ENCODE measurements around the gene MARCO. TPM values are rescaled to one million over a fixed set of nuclear protein-coding genes. Genes with fewer than 3 reads are reported as not detected.

The MARCO gene
- total and polyA plus RNA-seq, 12 donors: 0.44 to 149 (median 34.4) TPM

DNA sequence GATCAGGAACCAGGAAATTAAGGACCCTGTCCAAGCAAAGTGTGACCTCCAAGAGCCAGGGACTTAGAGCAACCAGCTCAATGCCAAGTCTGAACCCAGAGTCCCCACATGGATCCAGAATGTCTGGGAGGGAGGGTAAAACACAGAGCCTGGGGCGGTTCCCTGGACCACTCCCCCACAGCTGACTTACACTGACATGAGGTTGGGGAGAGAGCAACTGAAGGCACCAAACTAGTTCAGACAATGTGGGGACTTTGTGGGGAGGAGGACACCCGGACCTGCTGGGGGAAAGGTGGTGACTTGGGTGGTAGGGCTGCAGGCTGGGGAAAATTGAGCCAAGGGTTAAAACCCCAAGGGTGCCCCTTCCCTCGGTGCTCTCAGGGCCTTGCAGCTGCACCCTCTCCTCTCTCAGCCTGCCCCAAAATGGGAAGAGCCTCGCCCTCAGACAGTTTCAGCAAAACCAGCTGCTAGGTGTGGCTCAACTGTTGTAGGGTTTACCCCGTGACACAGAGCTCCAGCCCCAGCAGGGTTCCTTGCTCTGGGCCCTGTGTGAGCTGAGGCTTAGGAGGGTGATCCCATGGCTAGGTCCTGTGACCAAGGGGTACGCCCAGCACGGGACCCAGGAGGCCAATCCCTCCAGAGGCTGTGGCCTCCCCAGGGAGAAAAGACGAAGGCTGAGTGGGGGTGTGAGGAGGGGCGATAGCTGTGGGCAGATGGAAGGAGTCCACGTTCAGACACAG lies 28.6 kb downstream of the MARCO start:
- no peaks in the 10 kb centered on the region for H3K9me3 ChIP-seq (replicated peaks in 1 of 3)
- intact Hi-C loops (cut with DNase I): no loop called here
- H3K36me3 ChIP-seq (replicated peaks in 1 of 2): no peaks in the 10 kb centered on the region
- H3K4me1 ChIP-seq (replicated peaks in 1 of 2): no peaks in the 10 kb centered on the region
- DNase-seq: peak in 2 of 7 donors; percentile 22 to 43
- no peaks in the 10 kb centered on the region for H3K27me3 ChIP-seq
- no peak overlapping the region for H3K4me3 ChIP-seq
- TF ChIP-seq POLR2A (IDR thresholded peaks at IDR 0.05): no peak
- TF ChIP-seq, protein P1, sequence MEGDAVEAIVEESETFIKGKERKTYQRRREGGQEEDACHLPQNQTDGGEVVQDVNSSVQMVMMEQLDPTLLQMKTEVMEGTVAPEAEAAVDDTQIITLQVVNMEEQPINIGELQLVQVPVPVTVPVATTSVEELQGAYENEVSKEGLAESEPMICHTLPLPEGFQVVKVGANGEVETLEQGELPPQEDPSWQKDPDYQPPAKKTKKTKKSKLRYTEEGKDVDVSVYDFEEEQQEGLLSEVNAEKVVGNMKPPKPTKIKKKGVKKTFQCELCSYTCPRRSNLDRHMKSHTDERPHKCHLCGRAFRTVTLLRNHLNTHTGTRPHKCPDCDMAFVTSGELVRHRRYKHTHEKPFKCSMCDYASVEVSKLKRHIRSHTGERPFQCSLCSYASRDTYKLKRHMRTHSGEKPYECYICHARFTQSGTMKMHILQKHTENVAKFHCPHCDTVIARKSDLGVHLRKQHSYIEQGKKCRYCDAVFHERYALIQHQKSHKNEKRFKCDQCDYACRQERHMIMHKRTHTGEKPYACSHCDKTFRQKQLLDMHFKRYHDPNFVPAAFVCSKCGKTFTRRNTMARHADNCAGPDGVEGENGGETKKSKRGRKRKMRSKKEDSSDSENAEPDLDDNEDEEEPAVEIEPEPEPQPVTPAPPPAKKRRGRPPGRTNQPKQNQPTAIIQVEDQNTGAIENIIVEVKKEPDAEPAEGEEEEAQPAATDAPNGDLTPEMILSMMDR (IDR thresholded peaks at IDR 0.05): no peak
- no peak overlapping the region for H3K27ac ChIP-seq
- 52 to 66% (median 62%) methylated on average over 10 of the region's 10 CpGs for WGBS, 4 donors

DNA sequence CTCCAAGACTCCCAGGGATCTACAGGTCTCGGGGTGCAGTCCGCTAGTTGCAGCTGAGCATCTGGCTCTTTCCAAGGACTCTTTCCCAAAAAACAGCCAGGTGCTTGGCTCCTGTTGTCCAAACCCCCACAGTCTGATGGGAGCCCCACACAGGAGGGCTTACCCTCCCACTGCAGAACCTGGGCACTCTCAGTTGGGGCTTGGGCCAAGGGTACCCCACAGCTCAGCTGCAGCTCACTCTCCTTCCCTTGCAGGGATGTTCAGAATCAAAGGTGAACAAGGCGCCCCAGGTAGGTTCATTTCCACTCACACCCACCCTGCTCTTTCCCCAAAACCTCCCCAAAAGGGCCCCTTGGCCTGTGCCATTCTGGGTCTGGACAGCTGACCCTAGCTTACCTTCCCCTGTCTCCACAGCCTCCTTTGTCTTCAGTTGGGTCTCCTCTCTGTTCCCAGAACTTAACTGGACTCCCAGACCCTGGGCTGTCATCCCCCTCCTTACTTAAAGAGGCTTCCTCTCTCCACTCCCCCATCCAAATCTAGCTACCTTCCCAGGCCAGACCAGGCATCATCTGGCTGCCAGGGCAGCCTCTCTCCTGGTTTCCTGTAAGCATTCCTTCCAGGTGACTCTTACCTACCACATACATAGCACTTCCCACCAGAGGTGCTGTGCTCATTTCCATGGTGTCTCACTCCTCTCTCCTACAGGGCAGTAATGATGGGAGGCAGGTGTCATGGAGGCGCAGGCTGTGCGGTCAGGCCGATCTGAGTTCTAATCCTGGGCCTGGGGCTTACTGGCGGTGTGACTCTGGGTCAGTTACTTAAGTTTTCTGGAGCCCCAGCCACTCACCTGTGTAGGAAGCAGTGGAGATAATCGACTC lies 29.5 kb downstream of the MARCO start:
- TF ChIP-seq, protein P1 (IDR thresholded peaks at IDR 0.05): no peak
- TF ChIP-seq POLR2A (IDR thresholded peaks at IDR 0.05): no peak
- WGBS, 4 donors: 73 to 88% (median 82%) methylated on average over 6 to 8 of the region's 8 CpGs
- no peak for DNase-seq
- H3K27me3 ChIP-seq: no peaks in the 10 kb centered on the region
- no peaks in the 10 kb centered on the region for H3K9me3 ChIP-seq (replicated peaks in 1 of 3)
- H3K4me3 ChIP-seq: no peak overlapping the region
- H3K4me1 ChIP-seq (replicated peaks in 1 of 2): no peaks in the 10 kb centered on the region
- no peak overlapping the region for H3K27ac ChIP-seq
- intact Hi-C loops (cut with DNase I): no loop called here
- no peaks in the 10 kb centered on the region for H3K36me3 ChIP-seq (replicated peaks in 1 of 2)

DNA sequence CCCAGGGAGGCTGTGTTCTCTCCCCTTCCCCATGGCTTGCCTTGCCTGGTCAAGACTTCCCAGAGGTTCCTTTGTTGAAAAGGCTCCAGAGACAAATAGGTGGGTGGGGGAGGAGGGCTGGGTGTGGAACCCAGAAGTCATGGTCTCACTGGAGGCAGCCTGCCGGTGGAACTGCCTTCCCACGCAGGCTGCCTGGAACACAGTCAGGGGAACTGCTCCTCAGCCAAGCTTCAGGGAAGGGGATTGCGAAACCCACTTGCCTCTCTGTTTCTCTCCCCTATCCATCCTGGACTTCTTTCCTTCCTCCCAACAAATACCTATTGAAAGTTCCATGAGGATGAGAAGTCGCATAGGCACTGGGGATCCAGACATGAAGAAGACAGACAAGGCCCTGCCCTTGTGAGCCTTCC lies 31.6 kb downstream of the MARCO start:
- peak in 1 of 7 donors; percentile 20 for DNase-seq

More for the DNA sequence above, 31.6 kb downstream of the MARCO start:
- Histone ChIP-seq H3K4me1 (replicated peaks in 1 of 2) (no peaks in the 10 kb centered on the region), H3K27me3 (no peaks in the 10 kb centered on the region), H3K4me3 (no peak overlapping the region), H3K27ac (no peak overlapping the region), H3K36me3 (replicated peaks in 1 of 2) (no peaks in the 10 kb centered on the region), H3K9me3 (replicated peaks in 1 of 3) (no peaks in the 10 kb centered on the region)
- TF ChIP-seq, protein P1 (IDR thresholded peaks at IDR 0.05): no peak
- TF ChIP-seq POLR2A (IDR thresholded peaks at IDR 0.05): no peak
- intact Hi-C loops (cut with DNase I): no loop called here
- 59 to 85% (median 62%) methylated on average over 4 of the region's 4 CpGs for WGBS, 4 donors
